GM12878 (cell line): Measurements from ENCODE around the gene PRDM12. TPM values are rescaled to one million over a fixed set of nuclear protein-coding genes. Genes with fewer than 3 reads are reported as not detected.

Source experiments
- ATAC-seq: fragments of 200-7000 bp; cut with Tn5 transposase; 3 replicates; pipeline ENCODE4 v1.9.1; 2020; ENCODE audit warnings: mild to moderate bottlenecking, moderate library complexity
- BruUV-seq: library from RNA; stranded (reverse); fragments of 400-500 nt; replicated peaks from 2 replicates; lab custom pipeline; 2021; lab: Mats Ljungman, UMichigan
- CTCF ChIA-PET: fragments of 300-600 bp; sonication (Branson Sonifier 250); formaldehyde crosslinking; extraction: SDS; loops from one replicate; lab custom pipeline; 2021; ENCODE audit warnings: inconsistent platforms; lab: Yijun Ruan, JAX
- POLR2A ChIA-PET: fragments of 350-600 bp; formaldehyde crosslinking; extraction: SDS; loops from one replicate; lab custom pipeline; 2021; ENCODE audit warnings: inconsistent platforms; lab: Charles Lee
- RAD21 ChIA-PET: fragments of 300-600 bp; sonication (Branson Sonifier 250); formaldehyde crosslinking; loops from one replicate; lab custom pipeline; 2023; ENCODE audit warnings: antibody characterized with exemption; ENCODE audit not compliant: unreplicated experiment; lab: Charles Lee
- SMC1A ChIA-PET: fragments of 300-600 bp; sonication (Branson Sonifier 250); formaldehyde crosslinking; loops from one replicate; lab custom pipeline; 2023; ENCODE audit not compliant: unreplicated experiment, uncharacterized antibody; lab: Charles Lee
- DNase-seq: peaks from one replicate; pipeline ENCODE4 v3.0.0-alpha.2; 2011; ENCODE audit warnings: low read depth, low spot score
- FAIRE-seq: peaks from 3 replicates; lab custom pipeline; 2011; peaks lifted over from hg19 to GRCh38; lab: Jason Lieb, UNC
- H2AFZ ChIP-seq: 2 replicates; pipeline ENCODE4 v1.6.0; 2011; ENCODE audit warnings: low read depth, low read length, control low read depth; ENCODE audit not compliant: control insufficient read depth
- H3K27ac ChIP-seq: 2 replicates; pipeline ENCODE4 v1.5.1; 2011; ENCODE audit warnings: control low read depth; ENCODE audit not compliant: control insufficient read depth, insufficient read depth
- H3K27me3 ChIP-seq, 2 experiments: replicated peaks in 1 of 2; 2 replicates each; pipeline versions ENCODE4 v1.6.0 to v1.6.1; 2011; ENCODE audit warnings: low read length in 1 of 2; ENCODE audit not compliant: control insufficient read depth in 2 of 2, insufficient read depth in 2 of 2
- H3K36me3 ChIP-seq, 2 experiments: 2 replicates each; pipeline ENCODE4 v1.5.1; 2011; ENCODE audit warnings: low read length in 1 of 2; ENCODE audit not compliant: control insufficient read depth in 2 of 2, insufficient read depth in 2 of 2
- H3K4me1 ChIP-seq: 2 replicates; pipeline ENCODE4 v1.6.1; 2011; ENCODE audit warnings: mild to moderate bottlenecking, low read length, moderate library complexity, mixed read lengths; ENCODE audit not compliant: control insufficient read depth, insufficient read depth
- H3K4me2 ChIP-seq: 2 replicates; pipeline ENCODE4 v1.6.0; 2011; ENCODE audit warnings: control low read depth; ENCODE audit not compliant: control insufficient read depth, insufficient read depth
- H3K4me3 ChIP-seq: fragments of 200-600 bp; sonication (generic); 2 replicates; pipeline ENCODE4 v1.5.1; 2016
- H3K79me2 ChIP-seq: 2 replicates; pipeline ENCODE4 v1.6.0; 2011; ENCODE audit warnings: low read length; ENCODE audit not compliant: control insufficient read depth, insufficient read depth
- H3K9ac ChIP-seq: 2 replicates; pipeline ENCODE4 v1.8.0; 2011; ENCODE audit warnings: low read length, control low read depth, mixed read lengths; ENCODE audit not compliant: control insufficient read depth, insufficient read depth
- H3K9me3 ChIP-seq: replicated peaks from 3 replicates; pipeline ENCODE4 v1.5.1; 2011; ENCODE audit warnings: mild to moderate bottlenecking, low read length; ENCODE audit not compliant: control insufficient read depth, insufficient read depth
- H4K20me1 ChIP-seq: 2 replicates; pipeline ENCODE4 v1.6.0; 2011; ENCODE audit not compliant: control insufficient read depth, insufficient read depth
- BHLHE40 ChIP-seq, 2 experiments: fragments of 450-650 bp in 1 of 2; IDR thresholded peaks; 2 replicates each; pipeline ENCODE4 v1.6.1; 2011 to 2017; ENCODE audit warnings: low read depth in 2 of 2, borderline replicate concordance in 1 of 2, improper control_type of control experiment in 1 of 2, low read length in 1 of 2, mild to moderate bottlenecking in 1 of 2
- CREB1 ChIP-seq: IDR thresholded peaks from 2 replicates; pipeline ENCODE4 v1.6.1; 2012; ENCODE audit warnings: low read depth, mild to moderate bottlenecking, inconsistent platforms
- EGR1 ChIP-seq, 2 experiments: IDR thresholded peaks; 1 replicate in 1 of 2; 2 replicates in 1 of 2; pipeline ENCODE4 v1.6.1; 2011 to 2012; ENCODE audit warnings: low read depth in 2 of 2, low read length in 2 of 2, borderline replicate concordance in 1 of 2, mild to moderate bottlenecking in 1 of 2, moderate library complexity in 1 of 2
- GABPA ChIP-seq: IDR thresholded peaks from 2 replicates; pipeline ENCODE4 v1.6.1; 2014; ENCODE audit warnings: antibody characterized with exemption, low read depth, mild to moderate bottlenecking, inconsistent platforms
- HCFC1 ChIP-seq: fragments of 150-350 bp; IDR thresholded peaks from 2 replicates; pipeline ENCODE4 v1.6.1; 2014; ENCODE audit warnings: low read length
- LARP7 ChIP-seq: fragments of 450-650 bp; IDR thresholded peaks from 2 replicates; pipeline ENCODE4 v1.6.1; 2017; ENCODE audit warnings: mild to moderate bottlenecking
- NR2C1 ChIP-seq: fragments of 450-650 bp; IDR thresholded peaks from 2 replicates; pipeline ENCODE4 v1.6.1; 2017; ENCODE audit warnings: antibody characterized with exemption, mild to moderate bottlenecking, moderate library complexity
- PAX8 ChIP-seq: fragments of 450-650 bp; IDR thresholded peaks from 2 replicates; pipeline ENCODE4 v1.6.1; 2017; ENCODE audit warnings: mild to moderate bottlenecking, moderate library complexity
- POLR2AphosphoS2 ChIP-seq: IDR thresholded peaks from 2 replicates; pipeline ENCODE4 v1.6.1; 2011; ENCODE audit warnings: low read depth, mild to moderate bottlenecking, low read length, improper control_type of control experiment, moderate library complexity
- RFX5 ChIP-seq: IDR thresholded peaks from 2 replicates; pipeline ENCODE4 v1.6.1; 2011; ENCODE audit warnings: low read depth, low read length, improper control_type of control experiment
- SIX5 ChIP-seq: IDR thresholded peaks from 2 replicates; pipeline ENCODE4 v1.6.1; 2011; ENCODE audit warnings: mild to moderate bottlenecking, low read depth, low read length, moderate library complexity; ENCODE audit not compliant: severe bottlenecking
- SMARCA5 ChIP-seq: fragments of 450-650 bp; IDR thresholded peaks from 2 replicates; pipeline ENCODE4 v1.6.1; 2017; ENCODE audit warnings: mild to moderate bottlenecking
- SREBF1 ChIP-seq: IDR thresholded peaks from 2 replicates; pipeline ENCODE4 v1.6.1; 2012; ENCODE audit warnings: mild to moderate bottlenecking, low read length
- SUPT20H ChIP-seq: IDR thresholded peaks from 2 replicates; pipeline ENCODE4 v1.6.1; 2011; ENCODE audit warnings: low read depth, mild to moderate bottlenecking, low read length, moderate library complexity, borderline replicate concordance; ENCODE audit not compliant: control insufficient read depth
- TCF3 ChIP-seq: IDR thresholded peaks from 2 replicates; pipeline ENCODE4 v1.6.1; 2012; ENCODE audit warnings: low read depth, mild to moderate bottlenecking, low read length, borderline replicate concordance; ENCODE audit not compliant: insufficient read depth
- TCF7 ChIP-seq: IDR thresholded peaks from 2 replicates; pipeline ENCODE4 v1.6.1; 2014; ENCODE audit warnings: antibody characterized with exemption, borderline replicate concordance
- ZNF622 ChIP-seq: fragments of 450-650 bp; IDR thresholded peaks from 2 replicates; pipeline ENCODE4 v1.6.1; 2017; ENCODE audit warnings: mild to moderate bottlenecking, inconsistent platforms
- WGBS: methylation state at CpG from one replicate; pipeline ENCODE4 v1.1.6; 2016; ENCODE audit warnings: low lambda C conversion rate; ENCODE audit not compliant: insufficient replicate concordance, insufficient coverage; ENCODE audit errors: missing lambda C conversion rate; 5-methylcytosine and 5-hydroxymethylcytosine counted together
- in situ Hi-C: fragments of 300-500 bp; cut with MboI; formaldehyde crosslinking; loops from 9 replicates; pipeline ENCODE4 v1.14.3; 2018; ENCODE audit warnings: mixed read lengths
- intact Hi-C: fragments of 100-400 bp; cut with micrococcal nuclease; formaldehyde crosslinking; loops from one replicate; pipeline ENCODE4 v1.14.2; 2022; ENCODE audit not compliant: unreplicated experiment
- polyA plus RNA-seq, 11 experiments: library from polyadenylated mRNA; depleted of rRNA in 4 of 11; unstranded in 6 of 11; stranded (reverse) in 5 of 11; fragments of >200 nt; fragmentation: Nextera tagmentation in 4 of 11; fragmentation: Illumina TruSeq in 1 of 11; extraction: Ambion mirVana in 4 of 11; extraction: Trizol in 1 of 11; gene quantifications; 1 replicate in 1 of 11; 2 replicates in 10 of 11; pipeline versions ENCODE4 v1.2.1 to v1.2.3, GENCODE V29; 2011 to 2016; ENCODE audit warnings: inconsistent platforms in 2 of 11, missing spikeins in 2 of 11, low read depth in 1 of 11
- total RNA-seq, 4 experiments: library from RNA; depleted of rRNA in 3 of 4; stranded (reverse); fragments of >200 nt in 3 of 4; fragmentation: Illumina TruSeq in 1 of 4; extraction: Trizol in 1 of 4; gene quantifications; 2 replicates each; pipeline versions ENCODE4 v1.2.1 to v1.2.3, GENCODE V29; 2013 to 2021
- TF ChIP-seq, protein P1 (sequence below): IDR thresholded peaks from 2 replicates; pipeline ENCODE4 v1.6.1; 2012; ENCODE audit warnings: low read length, inconsistent platforms
- TF ChIP-seq, protein P2 (sequence below): fragments of 450-650 bp; IDR thresholded peaks from 2 replicates; pipeline ENCODE4 v1.6.1; 2014; ENCODE audit warnings: mild to moderate bottlenecking
- TF ChIP-seq, protein P3 (sequence below): fragments of 450-650 bp; IDR thresholded peaks from 2 replicates; pipeline ENCODE4 v1.6.1; 2018; ENCODE audit warnings: mild to moderate bottlenecking, low read depth, moderate library complexity; ENCODE audit not compliant: partially characterized antibody

Gene PRDM12
- total and polyA plus RNA-seq, 10 of the 15 experiments (the other 5 are each of a cell fraction or from before 2014, with no cell fraction given), result not detected

DNA sequence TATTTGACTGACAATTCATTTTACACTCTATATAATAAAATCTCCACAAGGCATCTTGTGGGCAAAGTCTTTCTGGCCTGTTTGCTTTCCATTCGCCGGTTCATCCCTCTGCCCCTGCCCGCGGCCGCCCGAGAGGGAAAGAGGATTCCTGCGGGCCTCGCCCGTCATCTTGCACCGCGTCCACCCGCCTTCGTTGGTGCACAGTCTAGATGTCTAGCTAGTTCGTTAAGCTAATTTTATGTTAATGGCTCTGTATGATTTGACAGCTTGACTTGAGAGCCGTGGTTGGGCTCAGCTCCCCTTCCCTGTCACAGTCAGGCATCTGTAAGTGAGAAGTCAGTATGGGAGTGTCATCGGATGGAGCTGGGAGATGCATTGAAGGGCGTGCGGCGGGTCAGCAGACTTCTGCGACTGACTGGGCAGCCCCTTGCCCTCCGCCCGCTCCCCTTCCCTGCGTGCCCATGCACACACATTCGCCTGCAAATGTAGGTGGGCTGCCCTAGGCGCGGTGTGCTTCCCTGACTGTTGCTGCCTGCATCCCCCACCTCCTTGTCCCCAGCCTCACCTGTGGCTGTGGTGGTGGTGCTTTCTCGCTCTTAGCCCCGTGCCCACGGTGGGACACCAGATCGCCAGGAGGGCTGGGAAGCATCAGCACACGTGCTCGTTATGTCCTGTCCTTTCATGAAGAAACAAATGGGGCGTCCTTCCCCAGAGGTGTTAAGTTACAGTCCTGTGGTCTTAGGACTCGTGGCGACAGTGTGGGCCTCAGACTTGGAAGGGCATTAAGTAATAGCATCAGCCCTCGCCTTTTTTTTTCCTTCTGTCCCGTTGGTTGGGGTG is 25.9 kb upstream of the PRDM12 start:
- intact Hi-C loops, result no loop called here
- no peak for FAIRE-seq
- no TSS peak for BruUV-seq
- CTCF ChIA-PET, result no interaction called here
- WGBS, result 97% methylated on average over 35 of the region's 37 CpGs
- no peak overlapping the region for H3K27ac ChIP-seq
- in situ Hi-C loops, result no loop called here
- TF ChIP-seq TCF7, result no peak
- TF ChIP-seq POLR2AphosphoS2, result no peak
- no peak for TF ChIP-seq CREB1
- TF ChIP-seq NR2C1, result no peak
- no peak for TF ChIP-seq SIX5
- TF ChIP-seq GABPA, result no peak
- TF ChIP-seq SUPT20H, result no peak
- TF ChIP-seq, protein P1, sequence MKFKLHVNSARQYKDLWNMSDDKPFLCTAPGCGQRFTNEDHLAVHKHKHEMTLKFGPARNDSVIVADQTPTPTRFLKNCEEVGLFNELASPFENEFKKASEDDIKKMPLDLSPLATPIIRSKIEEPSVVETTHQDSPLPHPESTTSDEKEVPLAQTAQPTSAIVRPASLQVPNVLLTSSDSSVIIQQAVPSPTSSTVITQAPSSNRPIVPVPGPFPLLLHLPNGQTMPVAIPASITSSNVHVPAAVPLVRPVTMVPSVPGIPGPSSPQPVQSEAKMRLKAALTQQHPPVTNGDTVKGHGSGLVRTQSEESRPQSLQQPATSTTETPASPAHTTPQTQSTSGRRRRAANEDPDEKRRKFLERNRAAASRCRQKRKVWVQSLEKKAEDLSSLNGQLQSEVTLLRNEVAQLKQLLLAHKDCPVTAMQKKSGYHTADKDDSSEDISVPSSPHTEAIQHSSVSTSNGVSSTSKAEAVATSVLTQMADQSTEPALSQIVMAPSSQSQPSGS, result no peak
- TF ChIP-seq HCFC1, result no peak
- TF ChIP-seq RFX5, result no peak
- TF ChIP-seq, protein P2, sequence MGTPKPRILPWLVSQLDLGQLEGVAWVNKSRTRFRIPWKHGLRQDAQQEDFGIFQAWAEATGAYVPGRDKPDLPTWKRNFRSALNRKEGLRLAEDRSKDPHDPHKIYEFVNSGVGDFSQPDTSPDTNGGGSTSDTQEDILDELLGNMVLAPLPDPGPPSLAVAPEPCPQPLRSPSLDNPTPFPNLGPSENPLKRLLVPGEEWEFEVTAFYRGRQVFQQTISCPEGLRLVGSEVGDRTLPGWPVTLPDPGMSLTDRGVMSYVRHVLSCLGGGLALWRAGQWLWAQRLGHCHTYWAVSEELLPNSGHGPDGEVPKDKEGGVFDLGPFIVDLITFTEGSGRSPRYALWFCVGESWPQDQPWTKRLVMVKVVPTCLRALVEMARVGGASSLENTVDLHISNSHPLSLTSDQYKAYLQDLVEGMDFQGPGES, result no peak
- no peak for TF ChIP-seq BHLHE40 (IDR thresholded peaks at IDR 0.05; ENCODE audit: borderline replicate concordance in 1 of 2, low read depth in 2 of 2, low read length in 1 of 2)
- TF ChIP-seq, protein P3, sequence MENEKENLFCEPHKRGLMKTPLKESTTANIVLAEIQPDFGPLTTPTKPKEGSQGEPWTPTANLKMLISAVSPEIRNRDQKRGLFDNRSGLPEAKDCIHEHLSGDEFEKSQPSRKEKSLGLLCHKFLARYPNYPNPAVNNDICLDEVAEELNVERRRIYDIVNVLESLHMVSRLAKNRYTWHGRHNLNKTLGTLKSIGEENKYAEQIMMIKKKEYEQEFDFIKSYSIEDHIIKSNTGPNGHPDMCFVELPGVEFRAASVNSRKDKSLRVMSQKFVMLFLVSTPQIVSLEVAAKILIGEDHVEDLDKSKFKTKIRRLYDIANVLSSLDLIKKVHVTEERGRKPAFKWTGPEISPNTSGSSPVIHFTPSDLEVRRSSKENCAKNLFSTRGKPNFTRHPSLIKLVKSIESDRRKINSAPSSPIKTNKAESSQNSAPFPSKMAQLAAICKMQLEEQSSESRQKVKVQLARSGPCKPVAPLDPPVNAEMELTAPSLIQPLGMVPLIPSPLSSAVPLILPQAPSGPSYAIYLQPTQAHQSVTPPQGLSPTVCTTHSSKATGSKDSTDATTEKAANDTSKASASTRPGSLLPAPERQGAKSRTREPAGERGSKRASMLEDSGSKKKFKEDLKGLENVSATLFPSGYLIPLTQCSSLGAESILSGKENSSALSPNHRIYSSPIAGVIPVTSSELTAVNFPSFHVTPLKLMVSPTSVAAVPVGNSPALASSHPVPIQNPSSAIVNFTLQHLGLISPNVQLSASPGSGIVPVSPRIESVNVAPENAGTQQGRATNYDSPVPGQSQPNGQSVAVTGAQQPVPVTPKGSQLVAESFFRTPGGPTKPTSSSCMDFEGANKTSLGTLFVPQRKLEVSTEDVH, result no peak
- TF ChIP-seq SREBF1, result no peak
- no peak for TF ChIP-seq EGR1 (IDR thresholded peaks at IDR 0.05; ENCODE audit: borderline replicate concordance in 1 of 2, low read depth in 2 of 2, low read length in 2 of 2)
- no peak for TF ChIP-seq SMARCA5
- no peak for TF ChIP-seq TCF3
- no peak for TF ChIP-seq LARP7
- no peak for TF ChIP-seq PAX8
- TF ChIP-seq ZNF622, result no peak
- TF ChIP-seq, all 136 proteins: peak for 0
- Histone ChIP-seq H4K20me1 (no peaks in the 10 kb centered on the region), H3K36me3 (peaks cover 0 to 17% of the 10 kb centered on the region in 2 experiments; a peak in 3 of 4 replicates), H3K9me3 (no peaks in the 10 kb centered on the region), H3K9ac (no peak overlapping the region), H3K79me2 (no peaks in the 10 kb centered on the region), H3K27me3 (no peaks in the 10 kb centered on the region), H3K4me2 (no peak overlapping the region), H3K4me3 (no peak overlapping the region), H3K4me1 (no peaks in the 10 kb centered on the region), H2AFZ (no peak overlapping the region)
- POLR2A ChIA-PET, result no interaction called here
- no peak for ATAC-seq
- SMC1A ChIA-PET, result interaction anchor here (0.5 kb wide), 1 partner anchor 836 kb away, joined by 3 read pairs; no protein-coding TSS in a partner anchor
- DNase-seq, result no peak
- RAD21 ChIA-PET, result no interaction called here
